Mesenchymal stem cell (in vitro differentiated cells and primary cell): Measurements from ENCODE around the gene SPOPL. TPM values are rescaled to one million over a fixed set of nuclear protein-coding genes. Genes with fewer than 3 reads are reported as not detected.

ENCODE experiments used
- DNase-seq: peaks from one replicate; pipeline ENCODE4 v3.0.0-alpha.2; 2013
- H2AFZ ChIP-seq: one replicate; pipeline ENCODE4 v1.6.1; 2013; ENCODE audit warnings: low read depth, mild to moderate bottlenecking, control low read depth, inconsistent platforms, low read length, moderate library complexity
- H2AK5ac ChIP-seq: 2 replicates; pipeline ENCODE4 v1.6.1; 2013; ENCODE audit warnings: low read length, moderate library complexity, mild to moderate bottlenecking, inconsistent platforms; ENCODE audit not compliant: severe bottlenecking
- H2BK120ac ChIP-seq: one replicate; pipeline ENCODE4 v1.6.1; 2013; ENCODE audit warnings: low read depth, mild to moderate bottlenecking, inconsistent platforms, low read length, moderate library complexity
- H2BK12ac ChIP-seq, 2 experiments: one replicate each; pipeline ENCODE4 v1.6.1; 2013; ENCODE audit warnings: inconsistent platforms in 2 of 2, low read length in 2 of 2, mild to moderate bottlenecking in 2 of 2, moderate library complexity in 2 of 2, control low read depth in 1 of 2
- H2BK15ac ChIP-seq: one replicate; pipeline ENCODE4 v1.6.1; 2013; ENCODE audit warnings: mild to moderate bottlenecking, low read depth, inconsistent platforms; ENCODE audit not compliant: poor library complexity, severe bottlenecking
- H2BK5ac ChIP-seq: 2 replicates; pipeline ENCODE4 v1.6.1; 2013; ENCODE audit warnings: low read depth, mild to moderate bottlenecking, low read length, control low read depth, inconsistent platforms; ENCODE audit not compliant: poor library complexity, severe bottlenecking
- H3K14ac ChIP-seq, 2 experiments: one replicate each; pipeline ENCODE4 v1.6.1; 2013; ENCODE audit warnings: inconsistent platforms in 2 of 2, low read length in 2 of 2, control low read depth in 1 of 2, mild to moderate bottlenecking in 1 of 2, moderate library complexity in 1 of 2
- H3K18ac ChIP-seq, 2 experiments: one replicate each; pipeline ENCODE4 v1.6.1; 2013; ENCODE audit warnings: inconsistent platforms in 2 of 2, low read length in 2 of 2, control low read depth in 1 of 2, low read depth in 1 of 2, mild to moderate bottlenecking in 1 of 2
- H3K23ac ChIP-seq, 2 experiments: one replicate each; pipeline ENCODE4 v1.6.1; 2013; ENCODE audit warnings: inconsistent platforms in 2 of 2, low read length in 2 of 2, mild to moderate bottlenecking in 2 of 2, moderate library complexity in 2 of 2, control low read depth in 1 of 2
- H3K27ac ChIP-seq: 2 replicates; pipeline ENCODE4 v1.5.1; 2013; ENCODE audit warnings: mild to moderate bottlenecking, moderate library complexity, low read length, control low read depth, inconsistent platforms; ENCODE audit not compliant: poor library complexity, severe bottlenecking
- H3K27me3 ChIP-seq, 2 experiments: 2 replicates each; pipeline versions ENCODE4 v1.6.1 to v1.7.0; 2013; ENCODE audit warnings: low read length in 2 of 2, mild to moderate bottlenecking in 2 of 2, moderate library complexity in 2 of 2, control low read depth in 1 of 2, inconsistent platforms in 1 of 2; ENCODE audit not compliant: control insufficient read depth in 1 of 2, insufficient read depth in 1 of 2
- H3K36me3 ChIP-seq, 2 experiments: 2 replicates each; pipeline versions ENCODE4 v1.6.1 to v1.7.0; 2013; ENCODE audit warnings: low read length in 2 of 2, control low read depth in 1 of 2, inconsistent platforms in 1 of 2, low read depth in 1 of 2, mild to moderate bottlenecking in 1 of 2; ENCODE audit not compliant: insufficient read depth in 2 of 2, control insufficient read depth in 1 of 2
- H3K4ac ChIP-seq, 2 experiments: one replicate each; pipeline ENCODE4 v1.6.1; 2013; ENCODE audit warnings: inconsistent platforms in 2 of 2, low read length in 2 of 2, mild to moderate bottlenecking in 2 of 2, moderate library complexity in 2 of 2, control low read depth in 1 of 2, low read depth in 1 of 2
- H3K4me1 ChIP-seq: 2 replicates; pipeline ENCODE4 v1.6.1; 2013; ENCODE audit warnings: low read depth, low read length, control low read depth; ENCODE audit not compliant: control insufficient read depth, insufficient read depth
- H3K4me2 ChIP-seq: 2 replicates; pipeline ENCODE4 v1.6.1; 2013; ENCODE audit warnings: low read length, mild to moderate bottlenecking, inconsistent platforms; ENCODE audit not compliant: poor library complexity, severe bottlenecking
- H3K4me3 ChIP-seq, 2 experiments: 2 replicates each; pipeline versions ENCODE4 v1.5.1 to v1.7.0; 2013; ENCODE audit warnings: low read length in 2 of 2, mild to moderate bottlenecking in 2 of 2, control low read depth in 1 of 2, low read depth in 1 of 2; ENCODE audit not compliant: insufficient read depth in 1 of 2
- H3K79me1 ChIP-seq: replicated peaks from 2 replicates; pipeline ENCODE4 v1.6.1; 2013; ENCODE audit warnings: mild to moderate bottlenecking, control low read depth, low read length, inconsistent platforms; ENCODE audit not compliant: poor library complexity, severe bottlenecking
- H3K9ac ChIP-seq: 2 replicates; pipeline ENCODE4 v1.7.0; 2013; ENCODE audit warnings: mild to moderate bottlenecking, low read length, moderate library complexity
- H3K9me3 ChIP-seq: 2 replicates; pipeline ENCODE4 v1.7.0; 2013; ENCODE audit warnings: mild to moderate bottlenecking, low read length; ENCODE audit not compliant: control insufficient read depth
- H4K8ac ChIP-seq: one replicate; pipeline ENCODE4 v1.6.1; 2013; ENCODE audit warnings: inconsistent platforms, mild to moderate bottlenecking, low read length, moderate library complexity
- H4K91ac ChIP-seq: one replicate; pipeline ENCODE4 v1.6.1; 2013; ENCODE audit warnings: mild to moderate bottlenecking, low read length, inconsistent platforms
- WGBS: methylation state at CpG from one replicate; pipeline ENCODE4 v1.1.7; 2013; ENCODE audit warnings: mixed read lengths; 5-methylcytosine and 5-hydroxymethylcytosine counted together
- polyA plus RNA-seq, 2 experiments: library from polyadenylated mRNA; stranded (reverse); fragments of 200-250 nt; gene quantifications; one replicate each; pipeline ENCODE4 v1.2.3, GENCODE V29; 2013

Gene SPOPL
- 8.6 TPM for polyA plus RNA-seq (2013, experiment 1 of 2)
- polyA plus RNA-seq (2013, experiment 2 of 2): 9.9 TPM

DNA sequence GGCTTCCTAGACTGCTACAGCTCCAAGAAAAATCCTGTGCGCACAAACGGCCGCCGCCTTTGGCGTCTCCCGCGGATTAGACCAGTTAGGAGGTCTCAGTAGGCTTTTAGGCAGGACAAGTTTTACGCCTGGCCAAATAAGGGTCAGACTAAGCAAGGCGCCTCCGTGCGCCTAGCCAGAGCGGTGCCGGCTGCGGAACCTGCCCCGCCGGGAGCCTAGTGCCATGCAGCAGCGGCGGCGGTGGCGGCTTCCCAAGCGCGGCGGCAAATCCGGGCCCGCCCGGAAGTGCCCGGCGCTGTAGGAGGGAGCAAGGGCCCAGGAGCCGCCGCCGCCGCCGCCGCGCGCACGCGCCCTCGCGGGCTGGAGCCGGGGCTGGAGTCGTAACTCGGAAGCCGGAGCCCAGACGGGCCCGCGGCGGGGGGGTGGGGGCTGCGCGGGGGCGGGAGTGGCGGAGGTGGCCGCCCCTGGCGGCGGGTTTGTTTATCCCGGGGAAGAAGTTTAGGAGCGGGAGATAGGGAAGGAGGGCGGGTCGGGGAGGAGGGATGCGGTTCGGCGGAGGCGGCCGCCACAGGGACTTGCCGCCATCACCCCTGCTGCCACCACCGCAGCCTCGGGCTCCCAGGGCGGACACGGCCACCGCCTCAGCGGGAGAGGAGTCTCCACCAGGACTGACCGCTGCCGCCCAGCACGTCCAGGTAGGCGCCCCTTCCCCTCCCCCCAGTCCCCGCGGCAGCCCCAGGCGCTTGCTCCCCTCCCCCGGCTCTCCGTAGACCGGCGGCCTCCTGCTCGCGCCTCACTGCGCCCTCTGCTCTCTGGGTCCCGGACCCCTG is at the start of gene SPOPL:
Gene SPOPL (plus strand): TSS at position 346 of the 830 bp plus-strand sequence. CDS start 48,447 bp downstream, outside the sequence.
- no peak within 1 kb of the TSS for H2AK5ac ChIP-seq
- peak within 1 kb of the TSS; percentile 26 for H2BK15ac ChIP-seq
- peaks cover 3% of the 10 kb centered on the region for H3K4me1 ChIP-seq
- peak within 1 kb of the TSS; percentile 79 for H2BK5ac ChIP-seq
- no peaks in the 10 kb centered on the region for H3K9me3 ChIP-seq
- H3K9ac ChIP-seq: peak within 1 kb of the TSS; percentile 92
- H3K14ac ChIP-seq: peak within 1 kb of the TSS in 1 of 2 experiments; percentile 98
- under 1% methylated on average over 62 of the region's 86 CpGs for WGBS
- peak within 1 kb of the TSS; percentile 73 for H3K27ac ChIP-seq
- H3K36me3 ChIP-seq: no peaks in the 10 kb centered on the region
- H4K91ac ChIP-seq: peak within 1 kb of the TSS; percentile 82
- peaks cover 7% of the 10 kb centered on the region for H3K79me1 ChIP-seq
- peak within 1 kb of the TSS; percentile 81 to 96 for H3K4ac ChIP-seq
- peak within 1 kb of the TSS; percentile 93 for H4K8ac ChIP-seq
- H2AFZ ChIP-seq: peak within 1 kb of the TSS; percentile 93
- peak within 1 kb of the TSS; percentile 77 for H2BK120ac ChIP-seq
- H3K4me2 ChIP-seq: peak within 1 kb of the TSS; percentile 80
- H3K27me3 ChIP-seq: no peaks in the 10 kb centered on the region
- peak within 1 kb of the TSS in 1 of 2 experiments; percentile 73 for H2BK12ac ChIP-seq
- peak; percentile 83 for DNase-seq
- peak within 1 kb of the TSS; percentile 84 to 97 for H3K18ac ChIP-seq
- H3K23ac ChIP-seq: peak within 1 kb of the TSS in 1 of 2 experiments; percentile 90
- H3K4me3 ChIP-seq: peak within 1 kb of the TSS; percentile 93 to 100

DNA sequence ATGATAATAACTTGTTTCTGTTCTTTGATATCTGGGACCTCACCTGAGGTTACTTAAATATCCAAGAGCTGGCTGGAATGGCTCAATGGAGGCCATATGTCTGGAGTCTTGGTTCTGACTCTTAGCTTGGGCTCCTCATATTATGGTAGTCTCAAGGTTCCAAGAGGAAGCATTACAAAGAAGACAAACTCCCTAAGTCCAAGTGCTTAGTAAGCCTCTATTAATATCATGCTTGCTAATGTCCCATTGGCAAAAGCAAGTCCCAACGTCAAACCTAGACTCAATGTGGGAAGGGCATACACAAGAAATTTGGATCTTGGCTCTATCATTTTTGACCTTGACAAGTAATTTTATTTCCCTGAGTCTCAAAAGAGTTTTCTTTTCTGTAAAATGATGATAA is 49.2 kb upstream of the SPOPL start:
- H3K4ac ChIP-seq: no peak overlapping the region
- H4K8ac ChIP-seq: no peak overlapping the region
- H3K14ac ChIP-seq: no peak overlapping the region
- H2BK12ac ChIP-seq: no peak overlapping the region
- H4K91ac ChIP-seq: no peak overlapping the region
- no peak overlapping the region for H3K23ac ChIP-seq
- H2AFZ ChIP-seq: no peak overlapping the region
- no peak overlapping the region for H3K4me3 ChIP-seq
- no peaks in the 10 kb centered on the region for H3K27me3 ChIP-seq
- DNase-seq: no peak
- WGBS: 86% methylated on average over 1 of the region's 1 CpG
- no peak overlapping the region for H2BK5ac ChIP-seq
- H2BK15ac ChIP-seq: no peak overlapping the region
- peaks cover 3% of the 10 kb centered on the region for H3K79me1 ChIP-seq
- H3K27ac ChIP-seq: no peak overlapping the region
- H3K36me3 ChIP-seq: no peaks in the 10 kb centered on the region
- H3K4me1 ChIP-seq: no peaks in the 10 kb centered on the region
- no peak overlapping the region for H2BK120ac ChIP-seq
- no peak overlapping the region for H3K4me2 ChIP-seq
- H2AK5ac ChIP-seq: no peak overlapping the region
- no peak overlapping the region for H3K9ac ChIP-seq
- H3K9me3 ChIP-seq: no peaks in the 10 kb centered on the region
- no peak overlapping the region for H3K18ac ChIP-seq

DNA sequence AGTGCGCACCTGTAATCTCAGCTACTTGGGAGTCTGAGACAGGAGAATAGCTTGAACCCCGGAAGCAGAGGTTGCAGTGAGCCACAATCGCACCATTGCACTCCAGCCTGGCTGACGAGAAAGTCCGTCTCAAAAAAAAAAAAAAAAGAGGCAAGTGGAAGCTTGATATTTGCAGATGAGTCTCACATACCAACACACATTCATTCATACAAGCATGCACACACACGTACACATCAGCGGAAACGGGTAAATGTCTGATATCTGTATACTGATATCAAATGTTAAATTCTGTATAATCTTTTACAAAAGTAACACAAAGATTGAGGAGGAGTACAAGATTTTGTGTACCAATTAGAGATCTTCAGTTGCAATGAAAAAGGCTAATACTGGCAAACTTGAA is 47.8 kb upstream of the SPOPL start:
- Histone ChIP-seq H2AFZ (no peak overlapping the region), H2BK120ac (no peak overlapping the region), H3K4me1 (no peaks in the 10 kb centered on the region)

DNA sequence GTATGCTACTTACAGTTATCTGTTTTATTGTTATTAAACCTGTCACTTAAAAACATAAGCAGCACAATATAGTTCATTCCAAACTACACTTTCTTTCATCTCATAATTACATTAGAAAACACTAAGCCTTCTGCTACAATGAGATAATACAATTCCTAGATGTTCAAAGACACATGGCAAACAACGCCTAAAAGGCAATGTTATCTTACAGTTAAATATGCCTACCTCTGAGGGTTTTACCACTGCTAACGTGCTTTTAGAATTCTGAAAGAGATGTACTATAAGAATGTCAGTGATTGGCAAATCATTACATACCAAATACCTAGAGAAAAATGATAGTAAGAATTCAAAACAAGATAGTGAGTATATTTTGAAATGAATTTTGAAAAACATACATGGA is 46.8 kb upstream of the SPOPL start:
- H3K4me3 ChIP-seq: no peak overlapping the region
- H2BK120ac ChIP-seq: no peak overlapping the region
- no peak overlapping the region for H2AFZ ChIP-seq
- H3K79me1 ChIP-seq: peaks cover 3% of the 10 kb centered on the region
- WGBS: 100% methylated on average over 1 of the region's 2 CpGs
- no peak overlapping the region for H3K4me2 ChIP-seq
- H3K4ac ChIP-seq: no peak overlapping the region
- no peak overlapping the region for H2AK5ac ChIP-seq
- H2BK12ac ChIP-seq: no peak overlapping the region
- H3K23ac ChIP-seq: no peak overlapping the region
- H3K18ac ChIP-seq: no peak overlapping the region
- no peaks in the 10 kb centered on the region for H3K27me3 ChIP-seq
- no peaks in the 10 kb centered on the region for H3K36me3 ChIP-seq
- H3K4me1 ChIP-seq: no peaks in the 10 kb centered on the region
- no peak overlapping the region for H3K9ac ChIP-seq
- H2BK5ac ChIP-seq: no peak overlapping the region
- H2BK15ac ChIP-seq: no peak overlapping the region
- no peak overlapping the region for H4K91ac ChIP-seq
- H3K9me3 ChIP-seq: no peaks in the 10 kb centered on the region
- H3K27ac ChIP-seq: no peak overlapping the region
- no peak overlapping the region for H3K14ac ChIP-seq
- H4K8ac ChIP-seq: no peak overlapping the region
- no peak for DNase-seq

More for the DNA sequence above, 47.8 kb upstream of the SPOPL start:
- no peak overlapping the region for H2AK5ac ChIP-seq
- no peak overlapping the region for H3K14ac ChIP-seq
- DNase-seq: no peak
- H3K4ac ChIP-seq: no peak overlapping the region
- peaks cover 3% of the 10 kb centered on the region for H3K79me1 ChIP-seq
- no peak overlapping the region for H3K4me2 ChIP-seq
- no peaks in the 10 kb centered on the region for H3K27me3 ChIP-seq
- H2BK12ac ChIP-seq: no peak overlapping the region
- H3K9ac ChIP-seq: no peak overlapping the region
- no peaks in the 10 kb centered on the region for H3K9me3 ChIP-seq
- H3K23ac ChIP-seq: no peak overlapping the region
- H2BK5ac ChIP-seq: no peak overlapping the region
- no peak overlapping the region for H2BK15ac ChIP-seq
- H3K4me3 ChIP-seq: no peak overlapping the region
- H3K36me3 ChIP-seq: no peaks in the 10 kb centered on the region
- 94% methylated on average over 3 of the region's 8 CpGs for WGBS
- H3K27ac ChIP-seq: no peak overlapping the region
- H4K8ac ChIP-seq: no peak overlapping the region
- no peak overlapping the region for H4K91ac ChIP-seq
- no peak overlapping the region for H3K18ac ChIP-seq
